HG03108 (cell line): Measurements from ENCODE around the gene CCDC51.

Experiments used
- ATAC-seq: cut with Tn5 transposase; IDR thresholded peaks from one replicate; pipeline ENCODE4 v1.9.1; 2021; ENCODE audit warnings: moderate library complexity; ENCODE audit not compliant: unreplicated experiment

CCDC51 gene

DNA sequence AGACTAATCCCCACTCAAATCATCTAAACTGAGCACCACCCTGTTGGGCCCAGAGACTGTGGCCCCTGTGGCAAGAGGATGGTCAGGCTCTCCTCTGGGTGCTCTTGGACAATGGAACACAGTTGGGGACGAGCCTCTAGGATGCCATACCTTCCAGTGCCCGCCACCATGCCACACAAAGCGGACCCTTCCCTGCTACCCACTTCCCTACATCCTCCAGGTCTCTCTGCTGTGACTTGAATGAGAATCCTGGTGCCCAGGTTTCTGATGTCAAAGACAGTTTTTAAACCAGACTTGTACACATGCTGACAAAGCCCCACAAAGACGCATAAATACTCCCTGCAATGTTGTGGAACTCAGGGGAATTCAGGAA lies 4.7 kb downstream of the CCDC51 start:
- no peak for ATAC-seq

- no peak for ATAC-seq
Measured at GRCh38 chr3:48434591-48435222, 5.2 kb downstream of the CCDC51 start.

DNA sequence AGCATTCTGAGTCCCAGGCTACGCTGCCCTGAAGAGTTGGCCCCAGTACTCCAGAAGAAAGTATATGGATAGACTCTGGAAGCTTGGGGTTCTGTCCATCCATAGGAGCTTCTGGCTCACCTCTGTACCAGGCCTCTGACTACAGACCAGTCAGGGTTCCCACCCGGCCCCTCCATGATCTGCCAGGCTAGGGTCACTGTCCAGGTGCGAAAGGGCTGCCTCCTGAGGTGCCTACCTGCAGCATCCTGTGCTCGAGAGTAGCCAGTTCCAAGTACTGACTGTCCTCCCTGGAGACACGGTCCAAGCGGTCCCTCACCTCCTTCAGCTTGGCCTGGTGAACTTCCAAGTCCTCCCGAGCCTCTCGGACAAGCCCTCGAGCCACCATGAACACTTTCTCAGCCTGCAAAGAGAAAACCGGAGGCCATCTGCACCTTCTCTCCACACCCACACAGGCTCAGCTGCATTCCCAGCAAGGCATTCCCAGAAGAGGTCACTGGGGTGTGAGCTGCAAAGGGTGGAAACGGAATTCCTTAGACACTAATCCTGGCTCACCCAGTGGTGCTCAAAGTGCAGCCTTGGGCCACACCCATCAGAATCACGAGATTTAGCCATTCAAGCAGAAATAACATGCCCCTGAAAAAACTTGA lies 6.3 kb downstream of the CCDC51 start:
- no peak for ATAC-seq

GRCh38 chr3:48432411-48433371 lies 7.2 kb downstream of the CCDC51 start:
- ATAC-seq, result no peak

- ATAC-seq, result no peak
Measured at GRCh38 chr3:48431224-48432029, 8.5 kb downstream of the CCDC51 start.

- ATAC-seq, result no peak
Measured at GRCh38 chr3:48430708-48431101, 9.2 kb downstream of the CCDC51 start.

DNA sequence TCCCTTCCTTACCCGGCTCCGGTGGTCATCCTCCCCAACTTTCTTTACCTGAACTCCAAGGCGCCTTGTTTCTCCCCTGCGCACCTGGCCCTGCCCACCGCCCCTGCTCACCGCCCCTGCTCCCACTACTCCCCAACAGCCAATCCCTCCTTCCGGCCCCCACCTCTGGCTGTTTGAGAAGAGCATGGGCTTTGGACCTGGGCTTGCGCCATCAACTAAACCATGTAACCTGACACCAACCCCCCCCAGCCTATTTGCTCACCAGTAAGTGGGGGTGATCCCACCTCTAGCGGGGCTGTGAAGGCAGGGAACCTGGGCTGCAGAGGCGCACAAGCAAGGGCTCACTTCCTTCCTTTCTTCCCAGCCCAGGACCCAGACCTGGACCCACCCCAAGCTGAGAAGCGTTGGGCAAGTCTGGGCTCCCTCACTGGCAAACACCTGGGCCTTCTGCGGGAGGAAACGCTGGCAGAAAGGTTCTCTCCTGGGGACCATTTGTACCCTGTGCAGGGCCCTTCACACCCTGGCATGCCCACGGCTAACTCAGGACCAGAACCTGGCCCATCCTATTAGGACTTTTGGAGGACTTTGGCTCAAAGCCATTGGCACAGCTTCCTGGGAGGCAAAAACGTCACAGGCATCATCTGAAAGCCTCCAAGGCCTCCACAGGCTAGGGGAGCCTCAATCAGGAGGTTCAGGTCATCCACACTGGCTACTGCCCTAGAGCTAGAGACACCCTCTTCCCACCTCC lies 9.8 kb downstream of the CCDC51 start, which contains the start of gene PLXNB1:
Gene PLXNB1 (minus strand): TSS at position 127 of the 748 bp plus-strand sequence. CDS start 5,475 bp downstream, outside the sequence.
- ATAC-seq, result no peak

- ATAC-seq, result no peak
Measured at GRCh38 chr3:48429317-48429959, 10.5 kb downstream of the CCDC51 start.

GRCh38 chr3:48428572-48429316 lies 11.2 kb downstream of the CCDC51 start:
- no peak for ATAC-seq

DNA sequence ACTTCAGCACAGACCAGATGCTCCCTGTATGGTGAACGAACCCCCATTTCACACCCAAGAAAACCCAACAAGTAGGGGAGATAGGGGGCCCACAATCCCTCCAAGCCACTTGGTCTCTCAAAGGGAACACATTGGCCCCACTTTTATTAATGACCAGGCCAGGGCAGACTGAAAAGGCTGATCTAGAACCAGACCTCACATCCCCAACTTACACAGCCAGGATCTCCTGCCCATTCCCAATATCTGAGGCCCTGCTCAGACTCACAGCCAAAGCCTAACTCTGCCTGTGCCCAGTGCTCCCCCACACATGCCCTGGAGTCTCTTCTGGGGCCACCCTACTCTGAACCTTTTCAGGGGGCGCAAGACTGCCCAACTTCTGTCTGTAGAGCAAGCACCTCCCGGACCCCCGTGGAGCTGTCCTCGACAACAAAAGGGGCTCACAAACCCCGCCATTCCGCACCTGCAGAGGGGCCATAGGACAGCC lies 11.8 kb downstream of the CCDC51 start:
- ATAC-seq, result no peak

DNA sequence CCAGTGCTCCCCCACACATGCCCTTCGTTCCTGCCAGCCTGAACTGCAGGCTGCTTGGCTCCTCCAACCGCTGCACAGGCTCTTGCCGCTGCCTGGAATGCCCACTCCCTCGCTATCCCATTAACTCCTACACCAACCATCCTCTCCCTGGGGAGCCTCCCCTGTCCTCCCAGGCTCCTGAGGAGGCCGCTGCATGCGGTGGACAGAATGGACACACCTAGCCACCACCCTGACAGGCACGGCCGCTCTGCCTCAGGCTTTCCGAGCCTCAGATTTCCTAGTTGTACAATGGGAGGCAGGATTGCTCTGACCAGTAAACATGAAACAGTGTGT lies 12.3 kb downstream of the CCDC51 start:
- no peak for ATAC-seq

GRCh38 chr3:48426944-48427629 lies 12.8 kb downstream of the CCDC51 start:
- ATAC-seq, result no peak

GRCh38 chr3:48426401-48426909 lies 13.5 kb downstream of the CCDC51 start:
- ATAC-seq, result no peak

DNA sequence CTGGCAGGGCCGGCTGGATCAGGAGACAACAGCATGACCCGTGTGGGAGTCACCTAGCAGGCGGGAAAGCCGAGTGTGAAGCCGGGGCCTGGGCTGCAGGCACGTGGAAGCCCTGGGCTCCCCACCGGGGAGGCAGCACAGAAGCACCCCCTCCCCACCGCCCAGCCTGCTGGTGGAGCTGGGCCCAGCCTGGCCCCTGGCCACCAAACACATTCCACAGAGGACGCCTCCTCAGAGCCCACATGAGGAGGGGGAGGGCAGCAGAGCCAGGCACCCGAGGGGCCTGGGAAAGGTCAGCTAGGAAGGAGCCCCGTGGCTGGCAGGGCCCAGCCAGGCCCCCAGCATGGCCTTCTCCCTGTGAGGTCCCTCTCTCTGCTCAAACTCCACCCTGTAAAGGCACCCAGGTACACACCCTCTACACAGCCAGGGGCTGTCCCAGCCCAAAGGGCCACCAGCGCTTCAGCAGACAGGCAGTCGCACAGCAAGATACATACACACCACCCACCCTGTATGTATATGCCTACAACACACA lies 14.6 kb downstream of the CCDC51 start:
- ATAC-seq, result no peak

DNA sequence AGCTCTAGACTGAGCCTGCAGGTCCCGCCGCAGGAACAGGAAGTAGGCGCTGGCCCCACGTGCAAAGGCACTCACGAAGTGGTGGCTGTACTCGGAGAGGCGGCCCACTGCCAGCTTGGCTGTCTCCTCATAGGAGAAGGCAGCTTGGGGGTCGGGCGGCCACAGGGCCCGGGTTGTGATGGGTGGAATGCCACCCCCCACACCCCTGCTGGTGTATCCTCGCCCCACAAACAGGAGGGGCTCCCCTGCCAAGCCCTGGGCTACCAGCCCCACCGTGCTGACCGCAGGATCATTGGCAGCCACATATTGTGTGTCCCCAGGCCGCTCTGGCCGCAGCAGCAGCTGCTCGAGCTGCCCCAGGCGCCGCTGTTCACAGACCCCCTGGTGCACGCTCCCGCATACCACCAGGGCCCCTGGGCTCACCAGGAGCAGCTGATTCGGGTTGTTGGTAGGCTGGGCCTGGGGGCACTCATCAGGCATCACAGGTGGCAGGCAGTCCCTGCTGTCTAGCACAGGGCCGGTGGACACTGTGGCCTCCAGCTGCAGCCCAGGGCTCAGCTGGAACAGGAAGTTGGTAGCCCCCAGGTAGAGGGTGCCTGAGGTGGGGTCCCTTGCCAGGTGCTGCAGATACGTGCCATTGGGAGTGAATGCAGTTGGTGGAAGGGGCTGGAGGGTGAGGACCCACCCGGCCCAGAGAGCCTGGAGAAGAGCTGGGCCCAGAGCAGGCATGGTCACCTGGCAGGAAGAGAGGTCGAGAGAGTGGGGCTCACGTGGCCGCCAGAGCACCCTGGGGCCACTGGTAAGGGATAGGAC lies 15.8 kb downstream of the CCDC51 start:
- no peak for ATAC-seq

GRCh38 chr3:48423241-48423882 lies 16.6 kb downstream of the CCDC51 start:
- ATAC-seq, result no peak

GRCh38 chr3:48422681-48423080 lies 17.2 kb downstream of the CCDC51 start:
- no peak for ATAC-seq
